T-helper 2 cell (primary cell): ENCODE measurements around the gene AGRN.
"Not testable (repeated sequence)": the region's sequence is repeated elsewhere in the genome, so short reads cannot be mapped to it uniquely, and the experiment has no call there.

ENCODE experiments used
- DNase-seq, 5 experiments: peaks; one replicate each; pipeline versions ENCODE4 v3.0.0 to v3.0.0-alpha.2; 2012 to 2022

Gene AGRN

GRCh38 chr1:1054099-1054700 lies 34.3 kb downstream of the AGRN start:
- no peak for DNase-seq

- no peak for DNase-seq
Measured at GRCh38 chr1:1054971-1055370, 35.1 kb downstream of the AGRN start.

DNA sequence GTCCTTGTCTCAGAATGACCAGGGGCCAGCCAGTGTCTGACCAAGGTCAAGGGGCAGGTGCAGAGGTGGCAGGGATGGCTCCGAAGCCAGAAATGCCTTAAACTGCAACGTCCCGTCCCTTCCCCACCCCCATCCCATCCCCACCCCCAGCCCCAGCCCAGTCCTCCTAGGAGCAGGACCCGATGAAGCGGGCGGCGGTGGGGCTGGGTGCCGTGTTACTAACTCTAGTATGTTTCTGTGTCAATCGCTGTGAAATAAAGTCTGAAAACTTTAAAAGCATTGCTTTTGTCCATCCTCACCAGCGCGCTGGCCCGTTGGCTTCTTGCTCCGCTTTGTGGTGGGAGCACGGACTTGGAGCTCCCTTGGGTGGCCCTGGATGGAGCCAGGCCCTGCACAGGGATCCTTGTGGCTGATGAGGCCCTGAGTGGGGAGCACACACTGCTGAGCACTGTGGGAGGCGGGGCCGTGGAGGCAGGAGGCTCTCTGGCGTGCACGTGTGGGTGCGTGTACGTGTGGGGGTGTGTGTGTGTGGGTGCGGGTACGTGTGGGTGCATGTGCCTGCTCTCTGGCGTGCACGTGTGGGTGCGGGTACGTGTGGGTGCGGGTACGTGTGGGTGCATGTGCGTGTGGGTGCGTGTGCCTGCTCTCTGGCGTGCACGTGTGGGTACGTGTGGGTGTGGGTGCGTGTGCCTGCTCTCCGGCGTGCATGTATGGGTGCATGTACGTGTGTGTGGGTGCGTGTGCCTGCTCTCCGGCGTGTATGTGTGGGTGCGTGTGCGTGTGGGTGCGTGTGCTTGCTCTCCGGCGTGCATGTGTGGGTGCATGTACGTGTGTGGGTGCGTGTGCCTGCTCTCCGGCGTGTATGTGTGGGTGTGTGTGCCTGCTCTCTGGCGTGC lies 36.2 kb downstream of the AGRN start:
- DNase-seq = no peak

DNA sequence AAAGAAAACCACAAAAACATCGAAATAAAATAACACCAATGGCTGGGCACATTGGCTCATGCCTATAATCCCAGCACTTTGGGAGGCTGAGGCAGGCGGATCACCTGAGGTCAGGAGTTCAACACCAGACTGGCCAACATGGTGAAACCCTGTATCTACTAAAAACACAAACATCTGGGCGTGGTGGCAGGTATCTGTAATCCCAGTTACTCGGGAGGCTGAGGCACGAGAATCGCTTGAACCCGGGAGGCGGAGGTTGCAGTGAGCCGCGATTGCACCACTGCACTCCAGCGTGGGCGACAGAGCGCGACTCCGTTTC lies 37.8 kb downstream of the AGRN start:
- not testable (repeated sequence) for DNase-seq

- DNase-seq = no peak
Measured at GRCh38 chr1:1058088-1058905, 38.4 kb downstream of the AGRN start.

DNA sequence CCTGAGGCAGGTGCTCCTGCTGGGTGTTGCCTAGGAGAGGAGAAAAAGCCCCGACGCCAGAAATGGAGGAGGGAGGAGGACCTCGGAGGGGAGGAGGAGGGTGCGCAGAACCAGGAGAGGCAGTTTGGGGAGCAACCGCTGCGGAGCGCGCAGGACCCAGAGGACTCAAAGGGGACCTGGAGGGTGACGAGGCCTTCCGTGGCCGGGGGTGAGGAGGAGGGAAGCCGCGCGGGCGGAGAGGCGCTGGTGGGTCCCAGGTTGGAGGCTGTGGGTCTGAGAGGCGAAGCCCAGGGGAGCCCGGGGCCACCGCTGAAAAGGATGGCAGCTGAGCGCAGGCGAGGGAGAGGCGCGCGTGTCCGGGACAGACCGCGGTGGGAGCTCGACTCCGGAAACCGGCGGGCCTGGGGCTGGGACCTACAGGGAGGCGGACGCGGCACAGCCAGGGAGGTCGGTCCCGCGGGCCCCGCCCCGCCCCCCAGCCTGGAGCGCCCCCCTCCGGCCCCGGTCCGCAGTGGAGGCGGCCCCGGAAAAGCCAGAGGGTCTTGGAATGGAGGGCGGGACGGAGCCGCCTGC lies 39.1 kb downstream of the AGRN start:
- DNase-seq = peak in 2 of 5 experiments; percentile 42 to 61

DNA sequence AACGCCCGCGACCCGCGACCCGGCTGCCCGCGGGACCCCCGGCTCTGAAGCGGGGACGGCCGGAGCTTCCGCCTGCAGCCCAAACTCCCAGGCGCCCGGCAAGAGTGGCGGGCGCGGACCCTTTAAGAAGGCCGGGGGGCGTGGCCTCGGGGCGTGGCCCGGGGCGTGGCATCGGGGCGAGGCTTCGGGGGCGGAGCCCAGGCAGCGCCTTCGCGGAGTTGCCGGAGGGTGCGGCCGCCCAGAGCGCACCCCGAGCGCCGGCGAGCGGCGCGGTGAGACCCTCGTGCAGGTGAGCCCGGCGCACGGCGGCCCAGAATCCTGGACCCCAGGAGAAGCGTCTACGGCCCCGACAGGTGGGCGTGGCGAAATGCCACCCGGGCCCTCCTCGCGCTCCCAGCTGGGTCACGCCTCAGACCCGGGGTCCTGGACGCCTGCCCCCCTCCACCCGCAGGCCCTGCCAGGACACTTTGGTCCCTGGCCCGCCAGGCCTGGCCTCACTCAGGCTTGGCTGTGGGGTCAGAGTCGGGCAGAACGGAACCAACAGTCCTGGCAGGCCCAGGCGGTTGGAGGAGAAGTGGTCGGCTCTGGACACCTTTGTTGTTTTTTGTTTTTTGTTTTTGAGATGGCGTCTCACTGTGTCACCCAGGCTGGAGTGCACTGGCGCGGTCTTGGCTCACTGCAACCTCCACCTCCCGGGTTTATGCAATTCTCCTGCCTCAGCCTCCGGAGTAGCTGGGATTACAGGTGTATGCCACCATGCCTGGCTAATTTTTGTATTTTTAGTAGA lies 39.8 kb downstream of the AGRN start:
- peak; percentile 82 to 91 (median 83) for DNase-seq

DNA sequence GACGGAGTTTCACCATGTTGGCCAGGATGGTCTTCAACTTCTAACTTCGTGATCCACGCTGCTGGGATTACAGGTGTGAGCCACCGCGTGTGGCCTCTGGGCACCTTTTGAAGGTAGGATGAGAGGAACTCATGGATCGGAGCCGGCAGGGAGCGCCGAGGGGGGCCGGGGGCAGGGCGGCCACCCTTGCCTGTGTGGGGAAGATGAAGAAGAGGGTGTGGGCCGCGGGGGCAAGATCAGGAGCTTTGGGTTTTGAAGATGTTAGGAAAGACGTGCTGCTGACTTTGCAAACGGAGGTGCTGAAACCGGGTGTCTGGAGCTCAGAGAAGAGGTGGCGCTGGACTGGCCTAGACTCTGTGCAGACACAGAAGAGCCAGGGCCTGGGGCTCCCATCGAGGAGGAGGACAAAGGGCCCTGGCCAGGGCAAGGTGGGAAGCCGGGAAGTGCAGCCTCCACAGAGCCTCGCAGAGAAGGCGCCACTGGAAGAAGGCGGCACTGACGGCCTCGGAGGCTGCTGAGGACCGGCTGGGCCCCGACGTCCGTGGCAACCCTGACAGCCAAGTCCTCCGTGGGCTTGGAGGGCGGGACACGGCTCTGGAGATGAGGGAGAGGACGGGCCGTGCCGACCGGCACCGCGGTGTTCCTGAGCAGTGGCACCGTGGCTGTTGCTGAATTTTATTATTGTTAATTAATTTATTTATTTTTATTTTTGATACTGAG lies 40.5 kb downstream of the AGRN start:
- DNase-seq = no peak

DNA sequence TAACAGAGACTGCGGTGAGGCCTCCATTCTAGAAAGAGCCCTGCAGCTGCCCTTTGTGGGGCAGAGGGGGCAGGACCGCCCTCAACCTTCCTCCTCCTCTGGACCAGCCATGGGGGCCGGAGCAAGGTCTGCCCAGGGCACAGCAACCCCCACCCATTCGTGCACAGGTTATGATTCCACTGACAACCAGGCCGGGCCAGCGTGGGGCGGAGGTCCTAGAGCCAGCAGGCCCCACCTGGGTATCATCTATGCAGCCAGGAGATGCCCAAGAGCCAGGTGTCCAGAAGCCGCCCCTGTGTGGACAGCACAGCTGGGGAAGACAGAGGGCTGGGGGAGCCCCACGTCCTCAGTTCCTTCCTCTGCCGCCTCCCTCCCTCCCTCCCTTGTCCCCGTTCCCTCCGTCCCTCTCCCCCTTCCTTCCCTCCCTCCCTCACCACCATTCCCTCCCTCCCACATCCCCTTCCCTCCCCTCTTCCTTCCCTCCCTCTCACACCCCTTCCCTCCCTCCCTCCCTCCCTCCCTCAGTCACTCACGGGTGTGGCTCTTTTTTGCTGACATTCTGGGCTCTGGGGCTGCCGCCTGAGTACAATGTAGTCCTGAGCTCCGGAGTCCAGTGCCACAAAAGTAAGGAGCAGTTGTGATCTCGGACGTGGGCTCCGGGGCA lies 41.9 kb downstream of the AGRN start:
- peak in 1 of 5 experiments; percentile 57 for DNase-seq

GRCh38 chr1:1062348-1063163 lies 42.6 kb downstream of the AGRN start:
- DNase-seq = no peak

GRCh38 chr1:1063261-1063944 lies 43.5 kb downstream of the AGRN start:
- DNase-seq = no peak

GRCh38 chr1:1063945-1064831 lies 44.3 kb downstream of the AGRN start:
- DNase-seq = peak; percentile 44 to 91 (median 73)

GRCh38 chr1:1065265-1065939 lies 45.5 kb downstream of the AGRN start:
- peak in 1 of 5 experiments; percentile 34 for DNase-seq

DNA sequence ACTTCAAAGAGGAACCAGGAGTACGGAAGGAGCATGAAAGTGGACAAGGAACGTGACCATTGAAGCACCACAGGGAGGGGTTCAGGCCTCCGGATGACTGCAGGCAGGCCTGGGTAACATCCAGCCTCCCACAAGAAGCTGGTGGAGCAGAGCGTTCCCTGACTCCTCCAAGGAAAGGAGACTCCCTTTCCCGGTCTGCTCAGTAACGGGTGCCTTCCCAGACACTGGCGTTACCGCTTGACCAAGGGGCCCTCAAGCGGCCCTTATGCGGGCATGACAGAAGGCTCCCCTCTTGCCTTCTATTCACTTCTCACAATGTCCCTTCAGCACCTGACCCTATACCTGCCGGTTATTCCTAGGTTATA lies 46.0 kb downstream of the AGRN start:
- DNase-seq = not testable (repeated sequence)

- DNase-seq = no peak
Measured at GRCh38 chr1:1066403-1067283, 46.7 kb downstream of the AGRN start.

DNA sequence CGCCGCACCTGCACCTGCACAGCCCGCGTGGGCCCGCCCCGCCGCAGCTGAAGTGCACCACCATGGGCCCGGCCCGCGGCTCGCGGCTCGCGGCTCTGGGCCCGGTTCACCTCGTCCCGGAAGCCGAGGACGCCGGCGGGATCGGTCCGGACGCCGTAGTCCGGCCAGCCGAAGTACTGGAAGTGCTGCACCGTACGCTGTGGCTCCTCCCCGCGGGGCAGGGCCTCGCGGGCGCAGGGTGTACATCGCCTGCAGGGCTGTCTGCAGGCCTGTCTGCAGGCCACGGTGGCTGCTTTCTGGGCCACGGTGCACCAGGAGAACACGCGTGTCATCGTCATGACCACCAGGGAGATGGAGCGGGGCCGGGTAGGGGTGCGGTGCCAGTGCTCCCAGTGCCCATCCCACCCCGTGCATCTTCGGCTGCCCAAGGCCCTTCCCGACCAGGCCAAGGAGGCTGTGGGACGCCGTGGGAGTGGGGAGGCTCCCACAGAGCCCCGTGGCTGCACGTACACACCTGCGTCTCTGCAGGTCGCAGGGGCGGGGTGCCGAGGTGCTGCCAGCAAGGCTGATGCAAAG lies 47.5 kb downstream of the AGRN start:
- DNase-seq = no peak
